ENCODE measurements around the gene HRH1.
"Not testable (repeated sequence)": the region's sequence is repeated elsewhere in the genome, so short reads cannot be mapped to it uniquely, and the experiment has no call there.

Gene HRH1

DNA sequence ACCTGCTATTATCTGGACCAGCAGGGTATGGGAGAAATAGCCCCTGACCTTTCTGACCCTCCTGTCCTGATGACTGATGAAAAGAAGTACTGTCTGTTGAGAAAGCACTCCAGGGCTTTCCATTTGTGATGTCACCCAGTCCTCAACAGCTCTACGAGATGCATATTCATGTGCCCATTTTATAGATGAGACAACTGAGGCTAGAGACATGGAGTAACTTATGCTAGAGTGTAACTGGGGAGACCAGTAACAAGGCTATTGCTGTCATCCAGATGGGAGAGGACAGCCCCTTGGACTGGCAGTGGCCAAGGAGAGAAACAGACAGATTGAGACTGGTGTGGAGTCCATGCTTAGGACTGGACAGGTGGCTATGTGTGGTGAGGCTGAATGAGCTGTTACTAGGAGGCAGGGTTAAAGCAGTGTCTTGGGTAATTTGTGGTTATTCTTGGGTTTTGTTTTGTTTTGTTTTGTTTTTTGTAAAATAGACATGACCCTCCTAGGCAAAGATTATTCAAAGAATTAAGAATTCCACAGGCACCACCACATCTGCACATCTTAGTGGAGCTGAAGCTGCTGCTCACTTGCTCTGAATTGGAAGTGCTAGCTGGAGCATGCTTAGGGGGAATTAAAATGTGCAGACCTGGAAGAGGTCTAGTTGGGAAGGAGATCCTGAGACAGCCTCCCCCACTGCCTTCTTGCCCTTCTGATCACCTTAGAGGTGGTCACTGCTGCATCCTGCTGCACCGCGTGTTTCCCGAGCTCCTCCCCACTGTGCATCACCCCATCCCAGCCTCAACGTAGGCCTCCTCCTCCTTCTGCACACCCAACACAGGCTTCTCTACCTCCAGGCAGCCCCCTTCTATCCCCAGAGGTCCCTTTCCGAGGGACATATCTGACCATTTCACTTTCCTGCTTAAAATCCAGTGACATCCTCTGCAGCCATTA, 8.4 kb downstream of the HRH1 start:
- H3K27ac ChIP-seq = no peak overlapping the region
- no peak overlapping the region for H2AFZ ChIP-seq
- H3K27me3 ChIP-seq (ENCODE audit: control insufficient read depth, insufficient read depth, low read length) = no peaks in the 10 kb centered on the region
- no peak overlapping the region for H3K4me2 ChIP-seq (ENCODE audit: low read length)
- no peaks in the 10 kb centered on the region for H3K9me3 ChIP-seq (ENCODE audit: control insufficient read depth, low read length)
- H3K36me3 ChIP-seq (ENCODE audit: control insufficient read depth, insufficient read depth, low read length) = no peaks in the 10 kb centered on the region
- no peaks in the 10 kb centered on the region for H3K79me2 ChIP-seq
- TF ChIP-seq, protein P1, sequence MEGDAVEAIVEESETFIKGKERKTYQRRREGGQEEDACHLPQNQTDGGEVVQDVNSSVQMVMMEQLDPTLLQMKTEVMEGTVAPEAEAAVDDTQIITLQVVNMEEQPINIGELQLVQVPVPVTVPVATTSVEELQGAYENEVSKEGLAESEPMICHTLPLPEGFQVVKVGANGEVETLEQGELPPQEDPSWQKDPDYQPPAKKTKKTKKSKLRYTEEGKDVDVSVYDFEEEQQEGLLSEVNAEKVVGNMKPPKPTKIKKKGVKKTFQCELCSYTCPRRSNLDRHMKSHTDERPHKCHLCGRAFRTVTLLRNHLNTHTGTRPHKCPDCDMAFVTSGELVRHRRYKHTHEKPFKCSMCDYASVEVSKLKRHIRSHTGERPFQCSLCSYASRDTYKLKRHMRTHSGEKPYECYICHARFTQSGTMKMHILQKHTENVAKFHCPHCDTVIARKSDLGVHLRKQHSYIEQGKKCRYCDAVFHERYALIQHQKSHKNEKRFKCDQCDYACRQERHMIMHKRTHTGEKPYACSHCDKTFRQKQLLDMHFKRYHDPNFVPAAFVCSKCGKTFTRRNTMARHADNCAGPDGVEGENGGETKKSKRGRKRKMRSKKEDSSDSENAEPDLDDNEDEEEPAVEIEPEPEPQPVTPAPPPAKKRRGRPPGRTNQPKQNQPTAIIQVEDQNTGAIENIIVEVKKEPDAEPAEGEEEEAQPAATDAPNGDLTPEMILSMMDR (IDR thresholded peaks at IDR 0.05) = no peak
- H3K9ac ChIP-seq = no peak overlapping the region
- H3K4me3 ChIP-seq (ENCODE audit: low read depth, low read length) = no peak overlapping the region
- H3K4me1 ChIP-seq = no peaks in the 10 kb centered on the region

DNA sequence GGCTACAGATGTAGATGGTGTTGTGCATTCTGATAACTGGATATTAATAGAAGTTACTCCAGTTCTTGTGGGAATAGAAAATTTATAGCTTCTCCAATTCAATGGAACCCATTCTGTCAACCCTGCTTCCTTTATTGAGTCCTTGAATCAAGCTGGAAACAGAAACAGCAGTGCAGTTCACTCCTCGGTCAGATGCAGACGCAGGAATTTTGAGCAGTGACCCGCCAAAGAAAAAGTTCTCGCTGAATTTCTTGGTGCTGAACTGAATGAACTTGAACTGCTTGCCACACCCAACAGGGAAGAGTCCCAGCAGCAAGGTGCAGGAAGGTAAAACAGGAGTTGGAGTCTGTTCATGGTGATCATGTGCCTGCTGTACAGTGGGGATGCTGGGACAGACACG, 10.3 kb downstream of the HRH1 start:
- no peak overlapping the region for H3K4me3 ChIP-seq (ENCODE audit: low read depth, low read length)
- no peak overlapping the region for H3K27ac ChIP-seq

DNA sequence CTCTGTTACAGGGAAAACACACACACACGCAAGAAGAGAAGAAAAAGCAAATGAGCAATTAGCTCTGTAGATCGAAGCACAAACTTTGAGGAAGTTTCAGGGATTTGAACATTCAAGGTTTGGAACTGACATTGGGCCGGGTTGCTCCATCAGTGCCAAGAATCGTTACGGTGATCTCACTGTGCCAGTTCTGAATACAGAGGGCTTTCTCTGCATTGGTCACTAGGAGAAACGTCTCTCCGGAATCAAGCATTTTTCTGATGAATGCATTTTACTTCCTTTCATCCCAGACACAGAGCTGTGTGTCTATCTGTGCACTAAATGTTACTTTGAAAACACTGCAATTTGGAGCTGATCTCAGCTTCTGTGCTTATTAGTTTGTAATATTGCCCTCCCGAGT, 11.2 kb downstream of the HRH1 start:
- TF ChIP-seq, protein P1 (IDR thresholded peaks at IDR 0.05) = no peak
- Histone ChIP-seq H3K4me1 (no peaks in the 10 kb centered on the region), H3K27ac (no peak overlapping the region), H3K9me3 (ENCODE audit: control insufficient read depth, low read length) (no peaks in the 10 kb centered on the region), H2AFZ (no peak overlapping the region), H3K9ac (no peak overlapping the region), H3K27me3 (ENCODE audit: control insufficient read depth, insufficient read depth, low read length) (no peaks in the 10 kb centered on the region), H3K36me3 (ENCODE audit: control insufficient read depth, insufficient read depth, low read length) (no peaks in the 10 kb centered on the region), H3K79me2 (no peaks in the 10 kb centered on the region), H3K4me2 (ENCODE audit: low read length) (no peak overlapping the region), H3K4me3 (ENCODE audit: low read depth, low read length) (no peak overlapping the region)

More for the DNA sequence above, 10.3 kb downstream of the HRH1 start:
- no peaks in the 10 kb centered on the region for H3K9me3 ChIP-seq (ENCODE audit: control insufficient read depth, low read length)
- H3K4me2 ChIP-seq (ENCODE audit: low read length) = no peak overlapping the region
- no peaks in the 10 kb centered on the region for H3K36me3 ChIP-seq (ENCODE audit: control insufficient read depth, insufficient read depth, low read length)
- no peaks in the 10 kb centered on the region for H3K79me2 ChIP-seq
- no peak overlapping the region for H3K9ac ChIP-seq
- TF ChIP-seq, protein P1 (IDR thresholded peaks at IDR 0.05) = no peak
- H3K4me1 ChIP-seq = no peaks in the 10 kb centered on the region
- no peaks in the 10 kb centered on the region for H3K27me3 ChIP-seq (ENCODE audit: control insufficient read depth, insufficient read depth, low read length)
- no peak overlapping the region for H2AFZ ChIP-seq

DNA sequence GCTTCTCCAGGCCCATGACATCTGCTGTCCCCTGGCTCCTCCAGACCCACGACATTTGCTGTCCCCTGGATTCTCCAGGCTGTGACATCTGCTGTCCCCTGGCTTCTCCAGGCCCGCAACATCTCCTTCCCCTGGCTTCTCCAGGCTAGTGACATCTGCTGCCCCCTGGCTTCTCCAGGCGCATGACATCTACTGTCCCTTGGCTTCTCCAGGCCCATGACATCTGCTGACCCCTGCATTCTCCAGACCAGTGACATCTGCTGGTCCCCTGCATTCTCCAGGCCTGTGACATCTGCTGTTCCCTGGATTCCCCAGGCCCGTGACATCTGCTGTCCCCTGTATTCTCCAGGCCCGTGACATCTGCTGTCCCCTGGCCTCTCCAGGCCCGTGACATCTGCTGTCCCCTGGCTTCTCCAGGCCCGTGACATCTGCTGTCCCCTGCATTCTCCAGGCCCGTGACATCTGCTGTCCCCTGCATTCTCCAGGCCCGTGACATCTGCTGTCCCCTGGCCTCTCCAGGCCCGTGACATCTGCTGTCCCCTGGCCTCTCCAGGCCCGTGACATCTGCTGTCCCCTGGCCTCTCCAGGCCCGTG, 12.6 kb downstream of the HRH1 start:
- H3K27me3 ChIP-seq (ENCODE audit: control insufficient read depth, insufficient read depth, low read length); H3K27ac ChIP-seq; H3K9me3 ChIP-seq (ENCODE audit: control insufficient read depth, low read length); H3K36me3 ChIP-seq (ENCODE audit: control insufficient read depth, insufficient read depth, low read length); H3K4me1 ChIP-seq; H3K4me3 ChIP-seq (ENCODE audit: low read depth, low read length); H3K4me2 ChIP-seq (ENCODE audit: low read length); H3K79me2 ChIP-seq; H3K9ac ChIP-seq; H2AFZ ChIP-seq: not testable (repeated sequence)

DNA sequence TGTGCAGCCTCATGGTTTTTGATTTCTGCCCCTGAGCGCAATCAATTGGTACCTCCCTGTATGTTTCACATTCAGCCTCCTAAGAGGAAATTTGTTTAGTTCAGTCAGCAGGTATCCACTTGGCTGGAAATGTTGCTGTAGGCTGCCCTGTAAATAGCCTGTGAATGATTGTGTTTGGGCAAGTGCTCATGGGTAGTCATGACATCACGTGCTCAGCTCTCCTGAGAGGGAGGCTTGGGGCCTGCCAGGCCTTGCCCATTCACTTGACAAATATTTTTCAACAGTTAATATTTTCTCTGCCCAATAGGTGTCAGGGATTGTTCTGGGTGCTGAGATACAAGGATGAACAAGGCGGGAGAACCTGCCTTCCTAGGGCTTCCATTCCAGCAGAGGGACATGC, 13.3 kb downstream of the HRH1 start:
- Histone ChIP-seq H3K36me3 (ENCODE audit: control insufficient read depth, insufficient read depth, low read length) (no peaks in the 10 kb centered on the region), H3K4me1 (no peaks in the 10 kb centered on the region), H3K9me3 (ENCODE audit: control insufficient read depth, low read length) (no peaks in the 10 kb centered on the region), H2AFZ (no peak overlapping the region), H3K4me3 (ENCODE audit: low read depth, low read length) (no peak overlapping the region), H3K79me2 (no peaks in the 10 kb centered on the region), H3K27ac (no peak overlapping the region), H3K27me3 (ENCODE audit: control insufficient read depth, insufficient read depth, low read length) (no peaks in the 10 kb centered on the region), H3K4me2 (ENCODE audit: low read length) (no peak overlapping the region), H3K9ac (no peak overlapping the region)
- TF ChIP-seq, protein P1 (IDR thresholded peaks at IDR 0.05) = no peak

All from parathyroid adenoma (tissue), 2 donors.